GM18511 (cell line): ENCODE measurements around the gene C19orf85.

ENCODE experiments used
- ATAC-seq: cut with Tn5 transposase; IDR thresholded peaks from one replicate; pipeline ENCODE4 v1.9.1; 2021; ENCODE audit warnings: mild to moderate bottlenecking, moderate library complexity; ENCODE audit not compliant: unreplicated experiment

The C19orf85 gene

DNA sequence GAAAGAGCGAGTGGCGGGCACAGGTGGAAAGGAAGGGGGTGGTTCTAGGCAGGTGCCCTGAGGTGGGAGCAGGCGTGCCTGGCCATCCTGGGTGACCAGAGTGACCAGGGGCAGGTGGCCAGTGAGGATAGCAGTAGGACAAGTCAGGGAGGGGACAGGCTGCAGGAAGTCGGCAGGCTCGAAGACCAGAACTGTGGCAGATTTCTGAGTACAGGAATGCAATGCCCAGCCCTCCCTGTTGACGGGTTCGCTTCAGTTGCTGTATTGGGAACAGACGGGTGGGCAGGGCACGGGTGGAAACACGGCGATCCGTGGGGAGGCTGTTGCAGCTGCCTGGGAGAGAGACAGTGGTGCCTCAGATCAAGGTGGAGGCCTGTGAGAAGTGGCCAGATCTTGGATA lies 13.8 kb upstream of the C19orf85 start:
- no peak for ATAC-seq

DNA sequence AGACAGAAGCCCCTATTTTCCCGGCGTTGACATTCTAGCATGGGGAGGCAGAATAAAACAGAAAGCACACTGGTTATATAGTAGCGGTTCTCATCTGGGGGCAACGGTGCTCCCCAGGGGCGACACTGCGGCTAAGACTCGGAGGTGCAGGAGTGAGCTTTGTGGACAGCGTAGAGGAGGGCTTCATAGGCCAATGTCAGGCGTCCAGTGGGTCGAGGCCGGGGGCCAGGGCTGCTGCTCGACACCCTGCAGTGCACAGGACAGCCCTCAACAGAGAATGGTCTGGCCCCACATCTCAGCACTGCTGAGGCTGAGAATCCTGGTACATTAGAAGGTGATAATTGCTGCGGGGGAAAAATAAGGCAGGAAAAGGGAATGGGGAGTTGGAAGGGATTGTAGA lies 13.4 kb upstream of the C19orf85 start:
- no peak for ATAC-seq

DNA sequence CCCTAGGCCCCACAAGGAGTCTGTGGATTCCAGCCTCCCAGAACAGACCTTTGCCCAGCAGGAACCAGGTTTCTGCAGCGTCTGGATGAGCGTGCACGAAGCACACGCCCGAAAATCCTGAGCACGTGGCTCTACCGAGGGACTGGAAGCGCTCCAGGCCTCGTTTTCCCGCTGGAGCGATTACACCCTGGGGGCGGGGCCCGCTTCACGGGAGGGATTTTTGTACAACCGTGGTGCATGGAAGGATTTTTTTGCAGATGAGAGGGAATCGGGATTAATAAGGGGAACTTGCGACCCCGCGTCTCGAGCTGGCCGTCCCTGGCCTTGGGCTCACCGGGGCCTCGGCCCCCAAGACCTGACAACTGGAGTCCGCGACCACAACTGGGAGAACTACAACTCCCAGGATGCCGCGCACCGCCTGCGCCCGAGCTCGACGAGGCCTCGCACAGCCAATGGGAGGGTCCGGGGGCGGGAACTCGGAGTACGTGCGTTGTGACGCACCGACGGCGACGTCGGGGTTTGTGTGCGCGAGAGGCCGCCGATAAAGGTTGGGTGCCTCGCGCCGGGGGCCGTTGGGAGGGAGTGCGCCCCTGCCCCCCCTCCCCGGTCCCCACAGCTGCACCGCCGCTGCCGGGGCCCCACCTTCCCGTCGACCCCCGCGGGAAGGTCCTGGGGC lies 11.7 kb upstream of the C19orf85 start, which contains the start of gene ZNF628:
Gene ZNF628, plus strand, starts transcription at position 518 of the 676 bp plus-strand sequence. CDS start 3,294 bp downstream, outside the sequence.
- ATAC-seq = peak; percentile 94

DNA sequence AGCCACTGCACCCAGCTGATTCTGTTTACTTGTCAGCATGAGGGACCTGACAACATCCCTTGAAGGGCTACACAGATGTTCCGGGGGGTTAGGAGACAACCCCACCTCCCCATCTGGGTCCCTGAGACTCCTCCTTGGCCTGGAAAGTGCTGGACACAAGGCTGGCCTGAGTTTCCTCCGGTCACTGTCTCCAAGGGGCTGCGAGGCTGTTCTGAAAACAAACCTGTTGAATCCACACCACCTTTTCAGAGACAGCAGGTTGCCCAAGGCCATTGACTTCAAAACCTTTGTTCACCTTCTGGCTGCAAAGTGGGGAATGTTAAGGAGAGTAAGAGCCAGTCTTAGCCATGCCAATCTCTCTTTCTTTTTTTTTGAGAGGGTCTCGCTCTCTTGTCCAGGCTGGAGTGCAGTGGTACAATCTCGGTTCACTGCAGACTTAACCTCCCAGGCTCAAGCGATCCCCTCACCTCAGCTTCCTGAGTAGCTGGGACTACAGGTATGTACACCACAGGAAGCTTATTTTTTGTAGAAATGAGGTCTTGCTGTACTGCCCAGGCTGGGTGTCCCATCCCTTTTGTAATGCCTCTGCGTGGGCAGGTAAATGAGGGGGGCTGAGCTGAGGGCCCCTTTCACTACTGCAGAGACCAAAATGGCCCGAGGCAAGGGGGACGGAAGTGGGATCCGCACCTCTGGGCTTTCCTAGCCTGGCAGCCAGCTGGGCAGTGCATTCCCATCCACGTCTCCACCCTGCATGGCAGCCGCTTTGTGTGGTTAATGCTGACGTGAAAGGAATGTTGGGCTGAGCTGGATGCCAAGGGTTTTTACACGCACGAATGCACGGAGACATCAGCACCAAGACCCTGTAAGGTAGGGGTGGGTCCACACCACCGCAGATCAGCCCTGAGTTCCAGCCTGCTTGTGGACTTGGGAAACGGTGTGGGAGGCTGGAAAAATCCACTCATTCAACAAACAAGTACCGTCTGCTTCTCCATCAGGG lies 10.0 kb upstream of the C19orf85 start:
- no peak for ATAC-seq

DNA sequence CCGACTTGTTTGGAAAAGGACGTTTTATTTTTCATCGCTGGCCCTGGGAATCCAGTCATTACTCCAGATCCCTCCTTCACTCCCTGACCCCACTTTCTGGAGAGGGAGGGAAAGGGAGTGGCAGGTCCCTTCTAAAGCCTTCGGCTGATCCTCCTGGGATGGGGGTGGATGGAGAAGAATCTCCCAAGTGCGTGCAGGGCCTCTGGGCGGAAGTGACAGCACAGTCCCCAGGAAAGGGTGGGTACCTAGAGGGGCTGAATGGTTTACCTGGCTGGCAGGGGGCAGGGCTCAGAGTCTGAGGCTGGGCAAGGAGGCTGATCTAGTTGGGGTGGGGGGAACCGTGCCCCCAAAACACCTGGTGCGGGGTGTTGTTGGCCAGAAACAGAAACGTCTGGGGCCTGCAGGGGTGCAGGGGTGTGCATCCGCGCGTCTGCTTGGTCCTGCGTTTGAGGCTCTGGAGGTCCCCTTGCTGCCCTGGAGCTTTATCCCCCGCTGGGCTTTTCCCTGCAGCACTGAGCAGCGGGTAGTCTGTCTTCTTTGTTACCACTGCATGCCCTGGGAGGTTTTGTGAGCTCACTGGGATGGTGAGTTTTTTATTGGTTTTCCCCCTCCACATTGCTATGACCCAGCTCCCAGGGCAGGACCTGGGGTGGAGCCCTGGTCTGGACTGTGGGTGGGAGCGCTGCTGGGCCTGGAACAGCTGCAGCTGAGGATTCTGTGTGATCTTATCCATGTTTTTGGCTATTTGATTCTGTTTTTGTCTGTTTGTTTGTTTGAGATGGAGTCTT lies 8.9 kb upstream of the C19orf85 start:
- ATAC-seq = no peak

DNA sequence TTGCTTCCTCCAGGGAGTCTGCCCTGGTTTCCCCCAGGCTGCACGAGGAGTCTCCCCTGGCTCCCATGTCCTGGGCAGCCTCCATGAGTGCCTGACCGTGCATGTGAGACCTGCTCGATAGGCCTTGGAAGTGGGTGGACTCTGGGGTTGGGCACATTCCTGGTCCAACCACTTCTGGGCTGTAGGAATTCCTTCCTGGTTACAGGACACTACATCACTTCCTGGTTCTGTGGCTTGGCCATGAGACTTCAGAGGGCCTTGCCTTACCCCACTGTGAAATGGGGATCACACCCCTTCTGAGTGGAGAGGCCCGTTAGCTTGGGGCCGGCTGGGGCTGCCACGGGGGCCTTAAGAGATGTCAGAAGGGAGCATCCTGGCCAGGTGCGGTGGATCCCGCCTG lies 7.9 kb upstream of the C19orf85 start:
- ATAC-seq = no peak

DNA sequence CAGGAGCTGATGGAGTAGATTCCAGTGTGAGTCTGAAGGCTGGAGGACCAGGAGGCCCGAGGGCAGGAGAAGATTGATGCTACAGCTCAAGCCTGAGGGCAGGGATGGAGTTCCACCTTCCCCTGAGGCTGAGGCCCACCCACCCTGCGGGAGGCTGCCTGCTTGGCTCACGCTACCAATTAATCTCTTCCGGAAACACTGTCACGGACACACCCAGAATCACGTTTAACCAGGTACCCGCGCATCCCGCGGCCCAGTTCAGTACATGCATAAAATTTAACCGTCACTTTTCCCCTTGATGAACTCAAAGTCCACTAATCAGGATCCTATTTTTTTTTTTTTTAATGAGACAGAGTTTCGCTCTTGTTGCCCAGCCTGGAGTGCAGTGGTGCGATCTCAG lies 6.7 kb upstream of the C19orf85 start:
- ATAC-seq = no peak

DNA sequence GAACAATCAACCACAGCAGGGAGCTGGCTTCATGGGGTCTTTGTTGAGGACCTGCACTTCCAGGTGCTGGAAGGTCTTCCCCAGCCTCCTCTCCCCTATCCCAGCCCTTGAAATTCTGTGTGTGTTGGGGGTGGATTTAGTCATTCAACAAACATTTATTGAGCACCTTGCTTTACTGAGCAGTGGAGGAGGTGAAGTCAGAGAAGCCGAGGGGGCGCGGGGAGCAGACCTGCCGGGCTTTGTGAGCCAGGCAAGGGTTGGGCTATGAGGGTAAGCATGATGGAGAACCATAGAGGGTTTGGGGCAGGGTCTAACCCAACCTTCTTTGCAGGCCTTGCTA lies 3.5 kb upstream of the C19orf85 start:
- ATAC-seq = no peak

DNA sequence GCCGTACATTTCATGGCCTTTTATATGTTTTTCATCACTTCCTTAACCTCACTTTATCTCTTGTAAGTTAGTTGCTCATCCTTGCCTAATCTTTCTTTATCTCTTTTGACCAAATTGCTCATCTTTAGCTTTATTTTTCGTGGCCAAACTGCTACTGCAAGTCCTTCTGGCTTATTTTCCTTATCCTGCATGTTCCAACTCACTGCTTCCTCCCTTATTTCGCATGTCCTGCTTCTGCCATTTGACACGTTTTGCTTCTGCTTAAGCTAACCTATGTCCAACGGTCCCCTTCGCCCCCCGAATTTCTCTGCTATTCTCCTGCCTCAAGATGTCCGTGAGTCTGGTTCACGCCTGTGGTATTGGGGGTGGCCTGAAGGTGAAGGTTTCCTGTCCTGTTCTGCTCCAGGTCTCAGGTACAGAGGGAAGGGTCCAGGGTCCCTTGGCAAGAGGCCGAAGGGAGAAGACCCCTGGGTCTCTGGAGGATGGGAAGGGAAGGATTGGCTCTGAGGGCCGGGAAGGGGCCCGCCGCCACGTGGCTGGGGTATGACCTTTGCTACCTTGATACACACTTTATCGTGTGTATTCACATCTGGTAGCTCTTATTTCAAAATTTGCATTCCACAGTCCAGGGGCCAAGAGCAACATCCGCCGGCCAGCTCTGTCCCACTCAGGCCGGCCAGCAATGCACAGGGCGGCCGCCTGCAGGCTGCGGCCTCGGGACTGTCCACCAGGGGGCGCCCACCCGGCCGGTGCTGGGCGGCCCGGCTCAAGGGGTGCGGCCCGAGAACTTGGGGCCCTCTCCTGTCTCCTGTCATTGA lies 2.9 kb upstream of the C19orf85 start:
- no peak for ATAC-seq

DNA sequence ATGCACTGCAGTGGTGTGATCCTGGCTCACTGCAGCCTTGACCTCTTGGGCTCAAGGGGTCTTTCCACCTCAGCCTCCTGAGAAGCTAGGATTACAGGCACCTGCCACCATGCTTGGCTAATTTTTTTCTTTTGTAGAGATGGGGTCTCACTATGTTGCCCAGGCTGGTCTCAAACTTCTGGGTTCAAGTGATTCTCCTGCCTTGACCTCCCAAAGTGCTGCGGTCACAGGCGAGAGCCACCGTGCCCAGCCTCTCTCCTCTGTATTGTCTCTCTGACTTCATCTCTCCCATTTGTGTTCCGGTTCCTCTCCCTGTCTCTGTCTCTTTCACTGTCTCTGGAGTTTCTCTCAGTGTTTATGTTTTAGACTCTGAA lies 1.7 kb upstream of the C19orf85 start:
- ATAC-seq = no peak

DNA sequence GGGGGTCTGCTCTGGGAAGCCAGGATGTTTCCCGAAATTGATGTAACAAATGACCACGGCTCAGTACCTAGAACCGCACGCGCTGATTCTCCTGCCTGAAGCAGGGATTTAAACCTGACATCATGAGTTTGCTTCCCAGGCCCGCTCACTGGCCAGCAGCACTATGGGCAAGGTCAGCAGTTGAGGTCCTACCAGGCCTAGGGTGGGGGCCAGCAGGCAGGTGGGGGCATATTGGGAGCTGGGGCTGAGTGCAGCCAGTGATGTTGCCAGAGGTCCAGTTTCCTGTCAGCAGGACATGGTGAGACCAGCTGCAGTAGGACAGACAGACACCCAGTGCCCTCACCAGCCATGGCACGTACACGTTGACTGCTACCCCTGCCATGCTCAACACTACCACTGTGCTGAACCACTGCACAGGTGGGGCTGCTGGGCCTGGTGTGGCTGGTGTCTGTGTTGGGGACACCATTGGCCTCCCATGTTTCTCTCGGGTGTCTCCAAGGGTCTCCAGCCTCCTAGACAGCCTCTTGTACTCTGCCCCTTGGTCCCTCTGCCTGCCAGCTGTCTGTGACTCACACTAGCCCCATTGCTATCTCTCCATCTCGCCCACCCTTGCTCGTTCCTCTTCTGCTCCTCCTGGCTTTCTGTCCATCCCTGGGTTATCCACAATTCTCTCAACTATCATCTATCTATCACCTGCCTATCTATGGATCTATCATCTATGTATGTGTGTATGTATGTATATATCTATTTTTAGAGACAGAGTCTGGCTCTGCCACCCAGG lies 1.1 kb upstream of the C19orf85 start:
- no peak for ATAC-seq

DNA sequence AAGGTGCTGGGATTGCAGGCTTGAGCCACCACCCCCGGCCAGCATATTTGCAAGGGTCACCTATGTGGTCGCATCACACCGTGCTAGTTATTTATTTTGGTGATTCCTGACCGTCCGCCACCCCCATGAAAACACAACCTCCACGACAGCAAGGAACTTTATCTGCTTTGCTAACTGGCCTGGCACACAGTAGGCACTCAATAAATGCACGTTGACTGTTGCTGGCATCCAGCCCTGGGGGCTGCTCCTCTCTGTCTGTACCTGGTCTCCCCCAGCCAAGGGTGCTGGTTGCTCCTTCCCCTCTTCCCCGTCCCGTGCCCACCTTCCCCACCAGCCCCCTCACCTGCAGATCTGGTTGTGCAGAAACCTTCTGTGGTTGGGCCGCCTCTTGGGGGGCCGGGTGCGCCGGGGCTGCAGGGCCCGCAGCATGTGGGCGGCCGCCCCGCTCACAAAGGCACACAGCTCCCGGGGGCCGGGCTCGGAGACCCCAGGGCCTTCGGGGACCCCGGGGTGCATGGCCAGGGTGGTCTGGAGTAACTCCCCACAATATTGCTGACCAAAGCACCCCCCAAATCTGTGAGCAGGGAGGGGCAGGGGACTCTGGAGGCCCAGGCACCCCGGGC lies 401 bp downstream of the C19orf85 start:
- ATAC-seq = no peak

DNA sequence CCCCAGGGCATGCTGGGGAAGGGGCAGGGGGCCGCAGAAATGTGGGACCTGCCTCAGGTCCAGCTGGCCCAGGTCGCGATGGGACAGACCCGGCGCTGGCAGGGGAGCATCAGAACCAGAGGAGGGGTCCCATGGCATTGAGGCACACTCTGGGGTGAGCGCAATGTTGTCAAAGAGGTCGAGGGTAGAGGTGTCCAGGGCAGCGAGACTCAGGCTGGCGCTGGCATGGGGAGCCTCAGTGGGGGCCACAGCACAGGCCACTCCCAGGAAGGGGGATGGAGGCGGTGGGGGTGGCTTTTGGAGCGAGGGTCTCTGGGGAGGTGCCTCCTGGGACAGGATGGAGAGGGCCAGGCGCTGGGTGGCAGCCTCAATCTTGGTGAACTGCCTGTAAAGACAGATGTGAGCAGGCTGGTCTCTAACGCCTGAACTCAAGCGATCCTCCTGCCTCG lies 944 bp downstream of the C19orf85 start:
- no peak for ATAC-seq

DNA sequence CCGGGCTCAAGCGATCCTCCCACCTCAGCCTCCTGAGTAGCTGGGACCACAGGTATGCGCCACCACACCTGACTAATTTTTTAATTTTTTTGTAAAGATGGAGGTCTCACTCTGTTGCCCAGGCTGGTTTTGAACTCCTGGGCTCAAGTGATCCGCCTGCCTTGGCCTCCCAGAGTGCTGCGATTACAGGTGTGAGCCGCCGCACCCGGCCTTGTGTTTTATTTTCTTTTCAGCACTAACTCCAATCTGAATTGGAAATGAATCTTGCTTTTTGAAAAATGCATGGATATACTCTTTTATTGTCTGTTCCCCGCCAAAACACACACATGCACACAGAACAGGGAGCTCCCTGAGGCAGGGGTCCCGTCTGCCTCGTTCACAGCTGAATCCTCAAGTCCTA lies 1.8 kb downstream of the C19orf85 start:
- ATAC-seq = no peak

DNA sequence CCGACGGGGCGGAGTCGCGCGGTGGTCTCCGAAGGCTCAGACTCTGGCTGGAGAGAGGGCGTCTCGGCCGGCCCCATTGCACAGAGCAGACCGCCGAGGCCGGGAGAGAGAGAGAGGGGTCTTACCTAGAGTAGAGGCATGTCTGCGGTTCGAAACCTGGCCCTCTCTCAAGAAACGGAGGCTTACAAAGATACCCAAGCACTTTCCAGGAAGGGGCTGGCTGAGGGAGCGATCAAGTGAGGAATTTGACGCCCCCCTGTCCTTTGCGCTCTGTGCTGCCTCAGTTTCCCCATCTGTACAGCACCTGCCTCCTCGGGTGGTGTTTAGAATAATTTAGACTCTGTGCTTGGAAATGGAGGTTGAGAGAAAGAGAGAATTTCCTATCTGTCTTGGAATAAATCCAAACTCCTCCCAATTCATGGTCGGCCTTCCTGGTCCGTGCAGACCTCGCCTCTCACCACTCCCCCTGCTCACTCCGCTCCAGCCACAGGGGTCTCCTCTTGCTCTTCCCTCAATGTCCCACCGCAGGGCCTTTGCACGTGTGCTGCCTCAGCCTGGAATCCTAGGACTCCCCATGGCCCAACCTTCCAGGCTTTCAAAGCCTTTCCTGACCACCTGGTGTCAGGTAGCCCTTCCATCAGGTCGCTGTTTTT lies 2.5 kb downstream of the C19orf85 start:
- no peak for ATAC-seq

DNA sequence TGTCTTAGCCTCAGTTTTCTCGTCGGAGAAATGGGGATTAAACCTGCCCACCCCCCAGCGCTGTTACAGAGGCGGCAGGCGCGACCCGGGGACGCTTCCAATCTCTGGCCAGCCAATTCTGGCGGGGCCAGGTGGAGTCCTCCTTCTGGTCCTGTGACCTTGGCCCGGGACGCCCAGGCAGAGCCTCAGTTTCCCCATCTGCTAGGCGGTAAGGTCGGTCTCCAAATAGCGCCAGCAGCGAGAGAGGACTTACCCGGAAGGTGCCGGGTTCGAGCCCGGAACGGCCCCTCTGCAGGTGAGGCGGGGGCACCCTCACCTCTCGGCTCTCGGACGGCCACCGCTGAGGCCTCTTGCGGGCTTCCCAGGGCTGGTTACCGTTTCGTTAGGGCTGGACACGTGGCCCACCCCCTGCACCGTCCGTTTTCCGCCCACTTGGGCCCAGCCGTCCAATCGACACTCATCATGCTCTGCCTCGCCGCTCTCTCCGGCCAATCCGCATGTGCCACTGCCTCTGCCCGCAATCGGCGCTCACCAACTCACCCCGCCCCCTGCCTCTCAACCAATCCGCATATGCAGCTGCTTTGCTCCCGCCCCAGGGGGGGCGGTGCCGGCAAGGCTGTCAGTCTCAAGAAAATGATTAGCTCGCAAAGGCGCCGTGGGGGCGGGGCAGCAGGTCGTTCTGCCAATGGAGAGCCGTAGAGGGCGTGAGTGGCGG lies 3.1 kb downstream of the C19orf85 start, which contains the start of gene ISOC2:
Gene ISOC2, minus strand, starts transcription at position 384 of the 715 bp plus-strand sequence. CDS start 5,156 bp downstream, outside the sequence.
- ATAC-seq = peak; percentile 97

DNA sequence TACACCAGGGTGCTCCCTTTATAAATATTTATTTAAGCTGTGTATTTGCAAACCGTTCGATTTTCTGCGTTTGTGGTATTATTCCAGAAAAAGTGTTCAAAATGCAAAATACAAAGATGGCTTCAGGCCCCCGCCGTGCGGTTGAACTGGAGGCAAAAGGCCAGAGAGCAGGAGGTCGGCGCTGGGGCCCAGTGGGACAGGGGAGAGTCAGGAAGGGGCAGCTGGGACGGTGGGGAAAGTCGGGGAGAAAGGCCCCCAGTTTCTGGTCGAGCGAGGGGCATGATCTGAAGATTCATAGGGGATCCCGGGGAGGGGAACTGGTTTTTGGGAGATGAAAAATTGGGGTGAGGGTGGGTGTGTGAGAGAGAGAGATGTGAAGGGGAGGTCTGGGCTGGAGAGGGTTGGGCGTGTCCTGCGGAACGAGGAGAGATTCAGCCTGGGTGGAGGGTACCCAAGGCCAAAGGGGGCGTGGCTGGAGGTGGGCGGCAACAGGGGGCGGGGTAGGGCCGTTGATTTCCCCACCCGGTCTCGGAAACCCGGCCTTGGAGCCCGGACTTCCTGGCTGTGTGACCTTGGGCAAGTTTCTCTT lies 3.8 kb downstream of the C19orf85 start:
- ATAC-seq = no peak
